Liver (tissue), 9 donors: ENCODE measurements around the gene SIGLEC1. TPM values are rescaled to one million over a fixed set of nuclear protein-coding genes. Genes with fewer than 3 reads are reported as not detected.

Experiments used
- DNase-seq: peaks from one replicate; pipeline ENCODE4 v3.0.0-alpha.2; 2017; ENCODE audit warnings: low spot score
- H3K27ac ChIP-seq, 2 donors: one replicate each; pipeline ENCODE4 v1.7.0; 2013; ENCODE audit warnings: inconsistent platforms in 2 of 2, low read length in 2 of 2, control low read depth in 1 of 2, low read depth in 1 of 2, mild to moderate bottlenecking in 1 of 2
- H3K27me3 ChIP-seq, 4 donors: one replicate each; pipeline versions ENCODE4 v1.6.1 to v1.7.0; 2013; ENCODE audit warnings: low read length in 3 of 4, inconsistent platforms in 1 of 4, mild to moderate bottlenecking in 1 of 4, moderate library complexity in 1 of 4; ENCODE audit not compliant: control insufficient read depth in 4 of 4, insufficient read depth in 4 of 4
- H3K36me3 ChIP-seq, 4 donors: one replicate each; pipeline versions ENCODE4 v1.6.1 to v1.7.0; 2013; ENCODE audit warnings: low read length in 3 of 4, mild to moderate bottlenecking in 3 of 4, low read depth in 1 of 4, moderate library complexity in 1 of 4; ENCODE audit not compliant: control insufficient read depth in 4 of 4, insufficient read depth in 3 of 4
- H3K4me1 ChIP-seq, 4 donors: one replicate each; pipeline versions ENCODE4 v1.6.1 to v1.7.0; 2013; ENCODE audit warnings: low read length in 3 of 4, mild to moderate bottlenecking in 3 of 4, moderate library complexity in 1 of 4; ENCODE audit not compliant: control insufficient read depth in 4 of 4, insufficient read depth in 4 of 4
- H3K4me3 ChIP-seq, 3 donors: one replicate each; pipeline versions ENCODE4 v1.6.1 to v1.7.0; 2013; ENCODE audit warnings: low read length in 3 of 3, control low read depth in 1 of 3, low read depth in 1 of 3, mild to moderate bottlenecking in 1 of 3
- H3K9ac ChIP-seq, 2 donors: one replicate each; pipeline ENCODE4 v1.7.0; 2013; ENCODE audit warnings: low read length in 2 of 2, mild to moderate bottlenecking in 2 of 2, moderate library complexity in 2 of 2, control low read depth in 1 of 2, low read depth in 1 of 2
- H3K9me3 ChIP-seq, 4 donors: one replicate each; pipeline versions ENCODE4 v1.6.1 to v1.7.0; 2013; ENCODE audit warnings: low read length in 3 of 4; ENCODE audit not compliant: control insufficient read depth in 4 of 4
- ATF3 ChIP-seq: IDR thresholded peaks from 2 replicates; pipeline ENCODE4 v1.6.1; 2016; ENCODE audit warnings: antibody characterized with exemption
- EGR1 ChIP-seq, 2 donors: IDR thresholded peaks; 2 replicates each; pipeline ENCODE4 v1.6.1; 2016 to 2018; ENCODE audit warnings: antibody characterized with exemption in 2 of 2, low read depth in 2 of 2
- GABPA ChIP-seq, 2 donors: IDR thresholded peaks in 1 of 2; conservative IDR thresholded peaks in 1 of 2; 2 replicates each; pipeline ENCODE4 v1.6.1; 2016; ENCODE audit warnings: antibody characterized with exemption in 2 of 2, mild to moderate bottlenecking in 1 of 2, moderate library complexity in 1 of 2
- HNF4A ChIP-seq, 2 donors: conservative IDR thresholded peaks; 2 replicates each; pipeline ENCODE4 v1.6.1; 2016; ENCODE audit warnings: antibody characterized with exemption in 2 of 2, mild to moderate bottlenecking in 2 of 2
- HNF4G ChIP-seq: IDR thresholded peaks from 2 replicates; pipeline ENCODE4 v1.6.1; 2016; ENCODE audit warnings: antibody characterized with exemption
- RAD21 ChIP-seq, 2 donors: IDR thresholded peaks; 2 replicates each; pipeline ENCODE4 v1.6.1; 2016; ENCODE audit warnings: antibody characterized with exemption in 2 of 2, mild to moderate bottlenecking in 2 of 2
- RXRA ChIP-seq, 2 donors: IDR thresholded peaks; 2 replicates each; pipeline ENCODE4 v1.6.1; 2017 to 2018; ENCODE audit warnings: antibody characterized with exemption in 2 of 2, mild to moderate bottlenecking in 1 of 2
- SP1 ChIP-seq: IDR thresholded peaks from 2 replicates; pipeline ENCODE4 v1.6.1; 2018; ENCODE audit warnings: antibody characterized with exemption, mild to moderate bottlenecking
- TAF1 ChIP-seq: conservative IDR thresholded peaks from 2 replicates; pipeline ENCODE4 v1.6.1; 2016; ENCODE audit warnings: antibody characterized with exemption, mild to moderate bottlenecking
- YY1 ChIP-seq: IDR thresholded peaks from 2 replicates; pipeline ENCODE4 v1.6.1; 2016; ENCODE audit warnings: antibody characterized with exemption, mild to moderate bottlenecking
- ZBTB33 ChIP-seq: IDR thresholded peaks from 2 replicates; pipeline ENCODE4 v1.6.1; 2016; ENCODE audit warnings: antibody characterized with exemption
- WGBS: extraction: QIAGEN DNeasy Blood & Tissue Kit; methylation state at CpG from one replicate; pipeline ENCODE4 v1.1.7; 2013; 5-methylcytosine and 5-hydroxymethylcytosine counted together
- polyA plus RNA-seq, 2 donors: library from polyadenylated mRNA; stranded (reverse) in 1 of 2; unstranded in 1 of 2; fragments of 200-250 nt in 1 of 2; fragments of >200 nt in 1 of 2; fragmentation: Nextera tagmentation in 1 of 2; extraction: Ambion mirVana in 1 of 2; gene quantifications; one replicate each; pipeline versions ENCODE4 v1.2.1 to v1.2.3, GENCODE V29; 2013 to 2015
- total RNA-seq, 2 donors: library from RNA; depleted of rRNA; stranded (reverse); fragments of >200 nt; gene quantifications; one replicate each; pipeline ENCODE4 v1.2.3, GENCODE V29; 2014
- TF ChIP-seq, protein P1 (sequence below): IDR thresholded peaks from 2 replicates; pipeline ENCODE4 v1.6.1; 2016; ENCODE audit warnings: antibody characterized with exemption
- donor health status: healthy.
- donor health status: healthy.
- donor health status: healthy.
- donor health status: healthy.
- donor health status: healthy.

The SIGLEC1 gene
- total and polyA plus RNA-seq, 4 donors, result 2.3 to 7.8 (median 7.1) TPM

- TF ChIP-seq EGR1 (IDR thresholded peaks at IDR 0.05; ENCODE audit: low read depth in 2 of 2) (no peak), ATF3 (no peak), RXRA (IDR thresholded peaks at IDR 0.05) (no peak), RAD21 (IDR thresholded peaks at IDR 0.05) (no peak), HNF4G (no peak)
Measured at GRCh38 chr20:3705970-3706739, 6.2 kb downstream of the SIGLEC1 start (continued).

GRCh38 chr20:3705491-3705969 lies 6.9 kb downstream of the SIGLEC1 start:
- H3K36me3 ChIP-seq, result no peaks in the 10 kb centered on the region
- no peak overlapping the region for H3K9ac ChIP-seq
- no peaks in the 10 kb centered on the region for H3K27me3 ChIP-seq
- TF ChIP-seq GABPA (IDR thresholded peaks at IDR 0.05 in 1 of 2, conservative IDR thresholded peaks at IDR 0.05 in 1 of 2), result no peak
- TF ChIP-seq, protein P1, sequence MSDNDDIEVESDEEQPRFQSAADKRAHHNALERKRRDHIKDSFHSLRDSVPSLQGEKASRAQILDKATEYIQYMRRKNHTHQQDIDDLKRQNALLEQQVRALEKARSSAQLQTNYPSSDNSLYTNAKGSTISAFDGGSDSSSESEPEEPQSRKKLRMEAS, result no peak
- no peak for TF ChIP-seq HNF4A (conservative IDR thresholded peaks at IDR 0.05)
- no peak for TF ChIP-seq ATF3
- no peak for TF ChIP-seq ZBTB33
- no peak for TF ChIP-seq TAF1
- no peaks in the 10 kb centered on the region for H3K9me3 ChIP-seq
- no peak overlapping the region for H3K4me3 ChIP-seq
- no peak overlapping the region for H3K27ac ChIP-seq
- no peaks in the 10 kb centered on the region for H3K4me1 ChIP-seq
- no peak for DNase-seq
- 81% methylated on average over 14 of the region's 14 CpGs for WGBS

GRCh38 chr20:3704087-3704486 lies 8.3 kb downstream of the SIGLEC1 start:
- Histone ChIP-seq H3K4me3 (no peak overlapping the region), H3K36me3 (no peaks in the 10 kb centered on the region), H3K4me1 (no peaks in the 10 kb centered on the region), H3K27me3 (no peaks in the 10 kb centered on the region), H3K9me3 (no peaks in the 10 kb centered on the region), H3K27ac (no peak overlapping the region), H3K9ac (no peak overlapping the region)
- DNase-seq, result no peak
- TF ChIP-seq YY1 (no peak), SP1 (no peak), RAD21 (IDR thresholded peaks at IDR 0.05) (no peak), HNF4A (conservative IDR thresholded peaks at IDR 0.05) (no peak), GABPA (IDR thresholded peaks at IDR 0.05 in 1 of 2, conservative IDR thresholded peaks at IDR 0.05 in 1 of 2) (no peak), TAF1 (no peak)
- TF ChIP-seq, protein P1, result no peak
- 74% methylated on average over 5 of the region's 5 CpGs for WGBS
